Brain pericyte (primary cell): ENCODE results near the gene ZBTB43.

Experiments used
- DNase-seq: peaks from one replicate; pipeline ENCODE4 v3.0.0-alpha.2; 2012; ENCODE audit warnings: low read depth, low spot score

Gene ZBTB43

DNA sequence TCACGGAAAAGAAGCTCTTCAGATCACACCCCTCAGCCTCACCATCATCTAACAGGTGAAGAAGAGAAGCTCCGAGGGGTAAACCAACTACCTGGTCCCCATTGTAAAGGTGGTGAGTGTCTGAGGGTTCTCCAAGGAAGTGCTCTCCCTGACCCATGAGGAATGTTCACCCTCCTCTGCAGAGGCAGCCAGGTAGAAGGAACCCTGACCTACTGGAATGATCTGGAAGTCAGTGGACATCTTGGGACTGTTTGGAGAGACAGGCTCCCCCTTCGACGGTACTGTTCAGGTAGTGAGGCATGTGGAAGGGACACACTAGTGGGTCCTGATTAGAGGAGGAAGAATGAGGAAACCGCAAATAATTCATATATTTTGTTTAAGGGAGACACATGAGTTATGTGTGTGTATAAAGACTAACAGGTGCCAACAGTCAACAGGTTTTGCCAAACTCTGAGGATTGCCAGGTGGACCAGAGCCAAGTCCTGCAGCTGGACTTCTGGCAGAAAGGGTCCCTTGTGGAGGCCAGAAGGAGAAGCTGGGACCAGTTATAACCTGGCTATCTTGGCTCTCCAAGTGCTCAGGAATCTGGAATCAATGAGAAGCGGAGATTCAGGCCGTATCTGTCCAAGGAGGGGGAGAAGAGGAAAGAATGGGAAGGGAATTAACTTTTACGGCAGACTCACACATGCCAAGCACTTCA is 52.6 kb downstream of the ZBTB43 start:
- no peak for DNase-seq

DNA sequence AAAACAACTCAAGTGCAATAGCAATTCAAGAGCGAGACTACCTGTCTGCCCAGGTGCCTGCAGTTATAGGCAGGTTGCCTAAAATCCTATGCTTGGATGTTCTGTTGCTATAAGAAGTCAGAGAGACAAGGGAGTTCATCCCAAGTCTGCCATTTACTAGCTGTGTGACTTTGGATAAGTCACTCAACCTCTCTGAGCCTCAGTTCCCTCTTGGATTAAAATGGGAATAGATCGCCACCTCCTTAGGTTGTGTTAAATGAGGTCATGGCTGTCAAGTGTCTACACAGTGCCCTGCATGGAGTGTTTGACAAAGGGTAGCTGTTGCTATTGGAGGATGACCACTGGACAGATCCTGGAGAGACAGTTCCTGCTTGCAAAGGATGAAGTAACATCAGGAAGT is 54.3 kb downstream of the ZBTB43 start:
- no peak for DNase-seq

DNA sequence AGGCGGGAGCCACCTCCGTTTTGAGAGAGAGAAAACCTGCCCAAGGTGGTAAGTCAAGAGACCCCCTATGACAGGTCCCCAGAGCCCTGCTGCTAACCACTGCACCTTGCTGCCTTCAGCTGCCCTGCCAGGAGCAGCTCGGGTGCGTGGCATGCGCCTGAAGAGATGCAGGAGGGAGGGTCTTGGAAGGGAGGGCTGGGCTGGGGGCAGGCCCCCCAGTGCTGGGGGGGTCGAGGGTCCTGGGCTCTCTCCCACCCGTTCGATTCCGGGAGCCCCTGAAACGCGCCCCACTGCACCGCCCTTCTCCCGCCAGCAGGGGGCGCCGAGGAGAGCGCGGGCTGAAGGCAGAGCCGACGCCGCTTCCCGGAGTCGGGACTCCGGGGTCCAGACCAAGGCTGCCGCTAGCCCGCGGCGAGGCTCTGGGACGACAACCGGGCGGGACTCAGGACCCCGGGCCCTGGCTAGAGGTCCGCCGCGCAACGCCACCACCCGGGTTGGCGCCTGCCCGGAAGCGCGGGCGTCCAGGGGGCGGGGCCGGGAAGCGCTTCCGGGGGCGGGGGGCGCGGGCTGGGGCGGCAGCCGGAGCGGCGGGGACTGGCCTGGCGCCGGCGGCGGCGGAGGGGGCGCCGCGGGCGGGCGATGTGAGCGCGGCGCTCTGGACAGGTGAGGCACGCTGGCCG is 55.4 kb downstream of the ZBTB43 start, which contains the start of gene ZBTB34:
Gene ZBTB34, plus strand, starts transcription at position 563 of the 680 bp plus-strand sequence. CDS start 18,761 bp downstream, outside the sequence.
- DNase-seq, result no peak

DNA sequence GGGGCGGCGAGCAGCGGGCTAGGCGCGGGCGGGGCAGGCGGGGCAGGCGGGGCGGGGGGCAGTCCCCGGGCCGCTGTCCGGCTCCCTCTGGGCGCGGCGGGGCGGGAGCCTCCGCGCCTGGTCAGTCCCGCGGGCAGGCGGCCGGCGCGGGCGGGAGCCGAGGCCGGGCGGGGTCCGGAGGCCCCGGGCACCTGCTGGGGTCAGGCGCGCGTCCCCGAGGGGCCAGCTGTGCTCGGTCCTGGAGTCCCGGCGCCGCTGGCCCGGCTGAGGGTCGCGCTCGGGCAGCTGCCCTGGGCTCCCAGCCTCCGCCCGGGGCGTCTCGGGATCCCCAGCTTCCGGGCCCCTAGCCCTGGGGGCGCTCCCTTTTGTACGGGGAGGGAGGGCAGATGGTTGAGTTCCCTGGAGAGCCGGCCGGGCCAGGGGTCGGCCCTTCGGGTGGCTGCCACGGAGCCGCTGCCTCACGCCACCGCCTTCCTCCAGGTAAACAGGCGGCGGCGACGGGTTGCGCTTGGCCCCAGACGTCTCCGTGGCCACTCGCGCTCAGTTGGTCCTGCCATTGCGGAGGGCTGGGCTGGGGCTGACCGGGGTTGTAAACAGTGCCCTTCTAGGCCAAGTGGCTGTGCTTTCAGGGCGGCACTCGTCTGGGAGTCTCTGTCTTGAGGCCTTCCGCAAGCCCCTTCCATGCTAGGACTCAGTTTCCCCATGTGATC is 56.1 kb downstream of the ZBTB43 start:
- no peak for DNase-seq

DNA sequence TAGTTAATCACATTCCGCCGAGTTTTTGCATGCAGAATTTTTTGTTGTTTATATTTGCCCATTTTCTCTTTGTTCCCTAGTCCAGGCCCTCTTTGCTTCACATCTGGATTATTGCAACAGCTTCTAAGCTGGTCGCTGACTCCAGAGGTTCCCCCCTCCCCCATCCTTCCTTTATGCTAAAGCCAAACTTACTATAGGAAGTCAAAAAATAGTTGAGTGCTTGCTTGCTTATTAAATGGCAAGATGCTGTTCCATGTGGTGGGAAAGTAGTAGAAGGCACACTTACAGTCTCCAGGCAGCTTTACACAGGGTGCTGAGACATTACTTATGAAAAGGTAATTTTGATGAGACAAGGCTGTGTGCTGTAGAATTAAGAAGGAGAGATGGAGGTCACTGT is 56.9 kb downstream of the ZBTB43 start:
- DNase-seq, result no peak

DNA sequence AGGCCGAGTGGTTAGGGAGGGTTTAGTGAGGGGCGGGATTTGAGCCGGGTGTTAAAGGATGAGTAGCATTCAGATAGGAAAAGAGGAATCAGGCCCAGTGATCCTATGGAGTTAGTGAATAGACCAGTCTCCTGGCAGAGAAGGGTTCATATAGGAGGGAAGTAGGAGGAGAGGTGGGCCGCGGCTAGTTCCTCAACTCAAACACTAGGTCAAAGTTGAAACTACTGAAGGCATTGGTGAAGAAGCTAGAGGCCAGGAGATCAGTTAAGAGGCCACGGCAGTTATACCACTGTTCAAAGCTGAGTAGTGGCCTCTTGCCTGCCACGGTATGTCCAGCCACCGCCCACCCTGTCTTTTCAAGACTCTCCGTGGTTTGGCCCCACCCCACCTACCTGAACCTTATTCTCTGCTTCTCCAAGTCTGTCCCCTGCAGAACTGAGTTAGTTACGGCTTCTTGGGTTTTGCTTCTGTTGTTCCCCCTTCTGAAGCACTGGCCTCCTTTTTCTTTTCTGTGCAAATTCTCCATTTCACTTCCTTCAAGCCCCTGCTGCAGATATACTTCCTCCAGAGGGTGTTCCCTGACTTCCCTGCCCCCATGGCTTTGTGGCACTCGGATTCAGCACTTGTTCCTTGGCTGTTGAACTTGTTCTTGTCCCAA is 57.4 kb downstream of the ZBTB43 start:
- DNase-seq, result no peak

DNA sequence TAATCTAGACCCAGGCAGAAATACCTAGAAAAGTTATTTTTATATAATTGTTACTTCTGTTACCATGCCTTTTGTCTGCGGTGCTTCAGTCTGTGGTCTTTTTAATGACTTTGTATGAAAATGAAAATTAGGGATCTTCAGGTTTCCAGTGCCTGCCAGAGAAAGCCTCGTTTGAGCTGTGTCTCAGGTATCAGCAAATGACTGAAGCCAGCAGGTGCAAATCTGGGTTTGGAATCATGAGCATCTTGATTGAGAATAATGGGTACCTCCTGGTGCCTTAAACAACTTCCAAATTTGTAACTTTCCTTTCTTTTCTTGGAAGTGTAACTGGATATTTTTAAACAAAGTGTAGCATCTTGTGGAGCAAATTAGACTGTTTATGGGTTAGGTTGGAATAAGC is 59.9 kb downstream of the ZBTB43 start:
- no peak for DNase-seq

DNA sequence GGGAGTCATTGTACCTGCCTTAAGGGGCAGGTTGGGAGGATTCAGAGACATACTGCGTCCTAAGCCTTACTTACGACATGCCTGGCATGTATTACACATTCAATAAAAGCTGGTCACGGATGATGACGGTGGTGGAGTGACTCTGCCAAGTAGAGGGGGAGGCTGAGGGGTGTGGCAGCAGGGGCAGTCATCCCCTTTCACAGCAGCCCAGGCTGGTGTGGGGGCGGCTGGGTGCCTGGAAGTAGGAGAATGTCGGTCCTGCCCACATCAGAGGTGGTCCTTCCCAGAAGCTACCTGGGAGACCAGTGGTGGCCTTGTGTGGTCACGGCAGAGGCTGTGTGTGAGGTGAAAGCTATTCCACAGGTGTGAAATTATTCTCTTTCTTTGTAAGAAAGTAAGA is 64.5 kb downstream of the ZBTB43 start:
- DNase-seq, result no peak

DNA sequence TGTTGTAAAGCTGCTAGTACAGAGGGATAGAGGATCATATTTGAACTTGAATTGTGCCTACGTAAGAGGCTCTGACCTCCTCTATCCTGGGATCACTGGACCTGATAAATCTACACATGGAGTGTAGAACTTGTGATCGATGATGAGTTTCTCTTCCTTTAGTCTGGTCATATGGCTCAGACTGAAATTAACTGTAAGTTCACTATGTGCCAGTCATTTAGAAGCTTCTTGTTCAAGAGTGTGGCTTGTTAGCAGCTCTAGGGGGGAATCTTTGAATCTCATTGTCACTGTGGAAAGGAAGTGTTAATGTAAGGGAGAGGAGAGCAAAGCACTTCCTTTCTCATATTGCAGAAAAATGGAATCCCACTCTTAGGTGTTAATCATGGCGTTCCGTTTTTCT is 67.7 kb downstream of the ZBTB43 start:
- no peak for DNase-seq

DNA sequence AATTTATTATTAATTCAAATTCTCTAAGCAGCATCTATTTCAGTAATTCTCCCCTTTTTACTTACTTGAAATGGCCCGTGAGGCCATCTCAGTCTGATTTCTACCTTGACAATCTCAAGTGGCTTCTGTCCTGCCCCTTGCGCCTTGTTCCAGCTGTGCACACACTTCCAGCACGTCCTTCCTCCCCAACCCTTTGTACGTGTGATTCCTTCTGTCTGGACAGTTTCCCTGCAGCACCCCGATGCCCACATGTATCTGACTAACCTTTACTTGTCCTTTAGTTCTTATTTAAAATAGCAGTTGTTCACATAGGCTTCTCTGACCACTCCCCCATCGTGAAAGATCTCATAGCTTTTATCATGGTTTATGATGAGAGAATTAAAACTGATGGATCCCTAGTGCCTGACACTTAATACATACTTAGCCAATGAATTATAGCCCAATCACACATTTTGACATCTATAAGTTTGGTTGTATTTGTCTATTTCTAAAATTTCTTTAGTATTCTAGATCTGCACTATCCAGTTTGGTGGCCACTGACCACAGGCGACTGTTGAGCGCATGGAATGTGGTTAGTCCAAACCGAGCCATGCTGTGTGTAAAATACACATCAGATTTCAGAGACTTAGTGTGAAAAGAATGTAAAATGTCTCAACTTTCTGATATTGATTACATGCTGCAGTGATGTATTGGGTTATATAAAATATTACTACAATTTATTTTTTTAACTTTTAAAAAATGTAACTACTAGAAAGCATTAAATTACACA is 69.9 kb downstream of the ZBTB43 start:
- no peak for DNase-seq

DNA sequence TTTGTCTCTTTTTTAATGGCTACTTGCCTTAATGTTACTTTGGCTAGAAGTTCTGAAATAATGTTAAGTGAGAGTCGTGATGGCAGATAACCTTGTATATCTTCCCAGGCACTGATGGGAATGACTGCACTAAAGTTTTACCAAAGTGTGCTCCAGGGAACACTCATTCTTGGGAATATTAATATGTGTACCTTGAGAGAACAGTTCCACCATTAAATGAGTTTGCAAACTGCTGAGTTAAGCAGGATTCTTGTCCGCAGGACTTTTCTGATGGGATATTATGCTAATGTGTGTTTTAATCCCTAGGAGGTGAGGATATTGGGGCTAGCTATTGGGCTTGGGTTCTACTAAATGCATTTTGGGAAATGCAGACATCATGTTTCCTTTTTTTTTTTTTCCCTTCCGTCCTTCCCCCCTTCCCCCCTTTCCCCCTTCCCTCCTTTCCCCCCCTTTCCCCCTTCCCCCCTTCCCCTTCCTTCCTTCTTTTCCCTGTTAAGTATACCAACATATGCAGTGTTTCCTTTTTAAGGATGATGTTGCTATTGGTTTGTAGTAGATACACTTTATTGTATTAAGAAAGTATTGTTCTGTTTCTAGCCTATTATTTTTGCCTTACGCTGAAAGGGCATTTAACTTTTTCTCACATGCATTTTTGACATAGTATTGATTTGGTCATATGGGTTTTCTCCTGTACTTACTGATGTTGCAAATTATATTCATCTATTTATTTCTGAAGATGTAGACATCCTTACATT is 71.1 kb downstream of the ZBTB43 start:
- no peak for DNase-seq

DNA sequence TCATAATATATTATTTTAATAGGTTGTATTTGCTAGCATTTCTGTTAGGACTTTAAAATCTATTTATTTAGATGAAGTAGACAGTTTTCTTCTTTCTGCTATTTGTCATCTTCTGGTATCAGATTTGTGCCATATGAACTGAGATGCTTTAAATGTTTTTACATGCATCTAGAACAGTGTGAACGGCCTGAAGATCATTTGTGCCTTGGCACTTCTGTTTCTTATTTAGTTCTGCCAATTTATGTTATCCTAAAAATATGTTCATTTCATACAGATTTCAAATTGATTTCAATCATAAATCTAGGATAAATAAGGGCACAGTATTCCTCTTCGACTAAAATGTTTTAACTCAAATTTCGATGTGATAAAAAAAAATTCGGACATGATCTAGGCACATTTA is 71.7 kb downstream of the ZBTB43 start:
- DNase-seq, result no peak

DNA sequence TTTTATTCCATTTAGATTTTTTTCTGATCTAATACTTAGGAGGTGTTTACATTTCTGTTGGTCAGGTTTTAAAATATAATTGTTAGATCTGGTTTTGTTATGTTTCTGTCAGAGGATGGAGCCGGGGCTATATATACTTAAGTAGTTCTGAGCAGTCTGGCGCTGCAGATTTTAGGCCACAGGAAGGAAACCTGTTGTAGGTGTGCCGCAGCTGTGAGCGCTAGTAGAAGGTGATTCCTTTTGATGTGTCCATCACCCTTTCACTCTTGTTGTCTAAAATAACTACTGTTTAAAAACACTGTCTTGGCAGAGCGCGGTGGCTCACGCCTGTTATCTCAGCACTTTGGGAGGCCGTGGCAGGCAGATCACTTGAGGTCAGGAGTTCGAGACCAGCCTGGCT is 72.6 kb downstream of the ZBTB43 start:
- DNase-seq, result no peak

DNA sequence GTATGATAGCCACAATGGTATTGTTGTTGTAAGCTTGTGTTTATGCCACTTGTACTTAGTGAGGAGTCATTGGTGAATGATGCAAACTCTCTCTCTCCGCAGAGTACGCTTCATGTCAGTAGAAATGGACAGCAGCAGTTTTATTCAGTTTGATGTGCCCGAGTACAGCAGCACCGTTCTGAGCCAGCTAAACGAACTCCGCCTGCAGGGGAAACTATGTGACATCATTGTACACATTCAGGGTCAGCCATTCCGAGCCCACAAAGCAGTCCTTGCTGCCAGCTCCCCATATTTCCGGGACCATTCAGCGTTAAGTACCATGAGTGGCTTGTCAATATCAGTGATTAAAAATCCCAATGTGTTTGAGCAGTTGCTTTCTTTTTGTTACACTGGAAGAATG is 74.4 kb downstream of the ZBTB43 start:
- DNase-seq, result no peak

DNA sequence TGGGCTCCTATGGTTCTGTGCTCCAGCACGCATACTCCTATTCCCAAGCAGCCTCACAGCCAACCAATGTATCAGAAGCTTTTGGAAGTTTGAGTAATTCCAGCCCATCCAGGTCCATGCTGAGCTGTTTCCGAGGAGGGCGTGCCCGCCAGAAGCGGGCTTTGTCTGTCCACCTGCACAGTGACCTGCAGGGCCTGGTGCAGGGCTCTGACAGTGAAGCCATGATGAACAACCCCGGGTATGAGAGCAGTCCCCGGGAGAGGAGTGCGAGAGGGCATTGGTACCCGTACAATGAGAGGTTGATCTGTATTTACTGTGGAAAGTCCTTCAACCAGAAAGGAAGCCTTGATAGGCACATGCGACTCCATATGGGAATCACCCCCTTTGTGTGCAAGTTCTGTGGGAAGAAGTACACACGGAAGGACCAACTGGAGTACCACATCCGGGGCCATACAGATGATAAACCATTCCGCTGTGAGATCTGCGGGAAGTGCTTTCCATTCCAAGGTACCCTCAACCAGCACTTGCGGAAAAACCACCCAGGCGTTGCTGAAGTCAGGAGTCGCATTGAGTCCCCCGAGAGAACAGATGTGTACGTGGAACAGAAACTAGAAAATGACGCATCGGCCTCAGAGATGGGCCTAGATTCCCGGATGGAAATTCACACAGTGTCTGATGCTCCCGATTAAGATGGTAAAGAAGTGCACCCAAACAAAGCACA is 75.5 kb downstream of the ZBTB43 start:
- DNase-seq, result no peak

DNA sequence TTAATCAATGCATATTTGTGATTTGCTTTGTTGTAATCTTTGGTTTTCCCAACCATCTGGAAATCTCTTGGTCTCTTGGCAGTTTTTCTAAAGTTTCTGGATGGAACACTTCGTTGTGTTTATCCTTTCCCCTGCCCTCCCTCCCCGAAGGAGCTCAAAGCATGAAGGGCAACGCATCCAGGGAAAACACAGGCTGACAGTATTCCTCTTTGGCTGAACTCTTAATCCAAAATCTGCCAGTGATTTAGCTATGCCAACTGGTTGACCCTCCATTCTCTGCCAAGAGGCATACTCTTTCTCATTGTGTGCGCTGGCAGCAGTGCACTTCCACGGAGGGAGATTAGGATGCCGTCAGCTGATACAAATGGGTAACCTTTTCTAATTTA is 76.1 kb downstream of the ZBTB43 start:
- no peak for DNase-seq

DNA sequence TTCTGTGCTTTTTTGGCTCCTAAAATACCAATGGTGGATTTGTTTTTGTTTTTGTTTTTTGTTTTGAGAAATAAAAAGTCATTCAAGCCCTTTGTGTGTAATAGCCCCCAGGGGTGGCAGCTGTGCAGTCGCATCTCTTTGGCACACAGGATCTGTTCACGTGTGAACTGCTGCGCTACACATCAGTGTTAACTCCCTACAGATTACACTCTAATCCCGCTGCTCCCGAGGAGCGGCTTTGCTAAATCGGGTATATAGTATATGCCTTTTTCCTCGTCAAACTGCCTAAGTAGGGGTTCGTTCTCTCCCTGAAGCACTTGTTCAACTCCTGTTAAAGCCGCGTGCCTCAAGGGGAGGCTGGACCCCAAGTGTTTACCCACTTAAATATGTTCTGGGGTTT is 77.9 kb downstream of the ZBTB43 start:
- no peak for DNase-seq

DNA sequence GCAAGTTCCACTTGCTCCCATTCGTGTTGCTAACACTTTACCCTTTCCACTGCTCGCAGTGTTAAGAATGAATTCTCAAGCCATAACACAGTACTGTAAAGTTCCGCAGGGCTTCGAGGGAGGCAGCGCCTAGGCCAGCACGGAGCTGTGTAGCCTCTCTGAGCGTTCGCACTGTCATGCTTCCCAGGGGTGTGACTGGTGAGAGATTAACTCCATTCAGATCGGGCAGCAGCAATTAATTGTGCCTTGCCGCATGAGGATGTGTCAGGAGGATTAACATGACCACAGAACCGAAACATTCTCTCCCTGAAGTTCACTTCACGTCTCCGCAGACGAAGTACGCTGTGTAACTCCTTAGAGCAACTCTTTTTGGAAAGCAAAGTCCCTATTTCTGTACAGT is 78.8 kb downstream of the ZBTB43 start:
- no peak for DNase-seq

DNA sequence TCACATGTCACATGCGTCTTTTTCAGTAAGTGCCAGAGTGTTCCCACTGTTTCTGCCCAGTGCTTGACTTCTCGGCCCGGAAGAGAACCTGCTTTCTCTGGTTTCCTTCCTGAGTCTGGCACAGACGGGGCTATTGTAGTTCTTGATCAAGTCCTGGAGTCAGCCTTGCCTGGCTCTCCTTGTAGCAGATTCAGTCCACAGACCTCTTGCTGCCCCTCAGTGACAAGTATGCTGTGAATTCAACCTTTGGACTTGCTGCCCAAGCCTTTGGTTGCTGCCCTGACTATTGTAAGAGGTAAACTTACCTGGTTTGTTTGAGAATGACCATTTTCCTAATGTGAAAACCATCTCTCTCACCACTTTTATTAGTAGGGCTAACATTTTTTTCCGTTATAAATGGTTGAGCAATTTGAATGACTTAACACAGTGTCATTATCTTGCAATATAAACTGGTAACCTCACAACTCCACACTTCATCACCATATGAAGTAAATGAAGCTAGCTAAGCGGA is 80.3 kb downstream of the ZBTB43 start:
- no peak for DNase-seq
